ENCODE measurements around the gene CSNK1D. TPM values are rescaled to one million over a fixed set of nuclear protein-coding genes. Genes with fewer than 3 reads are reported as not detected.
A peak's percentile ranks its signal among the peaks of the same experiment; 100 is the strongest.
"Not testable (repeated sequence)": the region's sequence is repeated elsewhere in the genome, so short reads cannot be mapped to it uniquely, and the experiment has no call there.

CSNK1D gene
- total RNA-seq, 1 donor from 2014 or later, result 21.4 TPM

- Histone ChIP-seq H3K36me3 (ENCODE audit: control insufficient read depth in 3 of 3, insufficient read depth in 3 of 3, low read length in 3 of 3) (no peaks in the 10 kb centered on the region), H3K27ac (ENCODE audit: low read depth, low read length) (no peak overlapping the region), H3K9ac (ENCODE audit: low read depth in 1 of 3, low read length in 3 of 3) (no peak overlapping the region), H3K4me3 (ENCODE audit: low read length in 3 of 3) (no peak overlapping the region), H3K27me3 (ENCODE audit: control insufficient read depth in 3 of 3, insufficient read depth in 3 of 3, low read length in 3 of 3) (no peaks in the 10 kb centered on the region), H3K4me1 (ENCODE audit: control insufficient read depth in 3 of 3, insufficient read depth in 3 of 3, low read length in 3 of 3) (peaks cover 32 to 43% (median 41%) of the 10 kb centered on the region in 3 donors), H3K9me3 (ENCODE audit: control insufficient read depth in 3 of 3, low read length in 3 of 3) (no peaks in the 10 kb centered on the region)
These were observed 58.2 kb downstream of the CSNK1D start for GRCh38 chr17:82215095-82215971.

GRCh38 chr17:82214012-82214628 is 59.4 kb downstream of the CSNK1D start:
- Histone ChIP-seq H3K4me3 (ENCODE audit: low read length in 3 of 3) (no peak overlapping the region), H3K4me1 (ENCODE audit: control insufficient read depth in 3 of 3, insufficient read depth in 3 of 3, low read length in 3 of 3) (peaks cover 32 to 43% (median 41%) of the 10 kb centered on the region in 3 donors)

DNA sequence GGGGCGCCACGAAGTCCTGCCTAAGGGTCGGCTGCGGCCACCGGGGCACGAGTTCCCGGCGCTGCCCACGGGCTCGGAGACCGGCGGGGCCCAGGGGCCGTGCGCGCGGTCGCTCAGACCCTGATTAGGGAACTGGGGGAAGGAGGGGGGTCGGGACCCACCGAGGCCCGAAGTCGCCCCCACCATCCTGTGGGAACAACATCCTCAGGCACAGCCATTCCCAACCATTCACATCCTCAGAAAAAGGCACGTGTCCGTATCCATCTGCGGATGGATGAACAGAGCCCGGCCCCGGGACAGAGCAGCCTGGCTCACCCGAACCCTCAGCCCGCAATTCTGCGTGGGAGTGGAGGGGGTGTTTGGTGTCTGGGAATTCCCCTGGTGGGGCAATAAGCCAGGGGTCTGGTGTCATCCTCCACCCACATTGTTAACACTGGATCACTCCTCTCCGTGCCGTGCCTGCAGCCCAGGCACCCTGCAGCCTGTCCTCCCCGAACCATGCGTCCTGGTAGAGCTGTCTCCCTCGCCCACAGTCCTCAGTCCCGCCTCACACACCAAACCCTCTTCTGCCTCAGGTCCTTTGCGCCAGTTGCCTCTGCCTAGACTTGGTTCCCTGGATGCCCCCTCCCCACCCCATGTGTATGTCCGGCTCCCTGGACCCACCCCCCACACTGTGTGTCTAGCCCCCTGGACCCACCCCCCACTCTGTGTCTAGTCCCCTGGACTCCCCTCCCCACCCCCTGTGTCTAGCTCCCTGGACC is 60.1 kb downstream of the CSNK1D start:
- peaks cover 32 to 41% (median 39%) of the 10 kb centered on the region in 3 donors for H3K4me1 ChIP-seq (ENCODE audit: control insufficient read depth in 3 of 3, insufficient read depth in 3 of 3, low read length in 3 of 3)
- H3K27ac ChIP-seq (ENCODE audit: low read depth, low read length), result peak overlapping the region; percentile 71

More at GRCh38 chr17:82214012-82214628, 59.4 kb downstream of the CSNK1D start:
- Histone ChIP-seq H3K36me3 (ENCODE audit: control insufficient read depth in 3 of 3, insufficient read depth in 3 of 3, low read length in 3 of 3) (no peaks in the 10 kb centered on the region), H3K27ac (ENCODE audit: low read depth, low read length) (no peak overlapping the region), H3K9ac (ENCODE audit: low read depth in 1 of 3, low read length in 3 of 3) (no peak overlapping the region), H3K9me3 (ENCODE audit: control insufficient read depth in 3 of 3, low read length in 3 of 3) (no peaks in the 10 kb centered on the region), H3K27me3 (ENCODE audit: control insufficient read depth in 3 of 3, insufficient read depth in 3 of 3, low read length in 3 of 3) (no peaks in the 10 kb centered on the region)

GRCh38 chr17:82212331-82213250 is 60.9 kb downstream of the CSNK1D start, which contains the start of gene CCDC57:
TSS of gene CCDC57 (minus strand) at chr17:82212842. CDS start at chr17:82201944, 10,898 bp downstream.
- Histone ChIP-seq H3K4me1 (ENCODE audit: control insufficient read depth in 3 of 3, insufficient read depth in 3 of 3, low read length in 3 of 3) (peaks cover 28 to 38% (median 38%) of the 10 kb centered on the region in 3 donors), H3K27me3 (ENCODE audit: control insufficient read depth in 3 of 3, insufficient read depth in 3 of 3, low read length in 3 of 3) (no peaks in the 10 kb centered on the region), H3K9me3 (ENCODE audit: control insufficient read depth in 3 of 3, low read length in 3 of 3) (no peaks in the 10 kb centered on the region), H3K4me3 (ENCODE audit: low read length in 3 of 3) (peak within 1 kb of the TSS; percentile 74 to 82 (median 79)), H3K27ac (ENCODE audit: low read depth, low read length) (peak within 1 kb of the TSS; percentile 71), H3K9ac (ENCODE audit: low read depth in 1 of 3, low read length in 3 of 3) (peak within 1 kb of the TSS; percentile 81 to 91 (median 82)), H3K36me3 (ENCODE audit: control insufficient read depth in 3 of 3, insufficient read depth in 3 of 3, low read length in 3 of 3) (no peaks in the 10 kb centered on the region)

More for the DNA sequence above, 60.1 kb downstream of the CSNK1D start:
- Histone ChIP-seq H3K9me3 (ENCODE audit: control insufficient read depth in 3 of 3, low read length in 3 of 3) (no peaks in the 10 kb centered on the region), H3K4me3 (ENCODE audit: low read length in 3 of 3) (peak overlapping the region; percentile 74 to 82 (median 79)), H3K9ac (ENCODE audit: low read depth in 1 of 3, low read length in 3 of 3) (peak overlapping the region; percentile 81 to 91 (median 82)), H3K36me3 (ENCODE audit: control insufficient read depth in 3 of 3, insufficient read depth in 3 of 3, low read length in 3 of 3) (no peaks in the 10 kb centered on the region), H3K27me3 (ENCODE audit: control insufficient read depth in 3 of 3, insufficient read depth in 3 of 3, low read length in 3 of 3) (no peaks in the 10 kb centered on the region)

- H3K27me3 ChIP-seq (ENCODE audit: control insufficient read depth in 3 of 3, insufficient read depth in 3 of 3, low read length in 3 of 3); H3K4me3 ChIP-seq (ENCODE audit: low read length in 3 of 3); H3K9me3 ChIP-seq (ENCODE audit: control insufficient read depth in 3 of 3, low read length in 3 of 3); H3K36me3 ChIP-seq (ENCODE audit: control insufficient read depth in 3 of 3, insufficient read depth in 3 of 3, low read length in 3 of 3); H3K27ac ChIP-seq (ENCODE audit: low read depth, low read length); H3K9ac ChIP-seq (ENCODE audit: low read depth in 1 of 3, low read length in 3 of 3): not testable (repeated sequence)
- H3K4me1 ChIP-seq (ENCODE audit: control insufficient read depth in 3 of 3, insufficient read depth in 3 of 3, low read length in 3 of 3), result peaks cover 16 to 26% (median 26%) of the 10 kb centered on the region in 3 donors
These were observed 62.8 kb downstream of the CSNK1D start for GRCh38 chr17:82210655-82211054.

- Histone ChIP-seq H3K27me3 (ENCODE audit: control insufficient read depth in 3 of 3, insufficient read depth in 3 of 3, low read length in 3 of 3) (no peaks in the 10 kb centered on the region), H3K9me3 (ENCODE audit: control insufficient read depth in 3 of 3, low read length in 3 of 3) (no peaks in the 10 kb centered on the region), H3K9ac (ENCODE audit: low read depth in 1 of 3, low read length in 3 of 3) (peak overlapping the region in 2 of 3 donors; percentile 54 to 79), H3K27ac (ENCODE audit: low read depth, low read length) (no peak overlapping the region), H3K4me1 (ENCODE audit: control insufficient read depth in 3 of 3, insufficient read depth in 3 of 3, low read length in 3 of 3) (peaks cover 11 to 16% (median 15%) of the 10 kb centered on the region in 3 donors), H3K4me3 (ENCODE audit: low read length in 3 of 3) (peak overlapping the region; percentile 41 to 49 (median 48)), H3K36me3 (ENCODE audit: control insufficient read depth in 3 of 3, insufficient read depth in 3 of 3, low read length in 3 of 3) (no peaks in the 10 kb centered on the region)
These were observed 67.6 kb downstream of the CSNK1D start for GRCh38 chr17:82205720-82206508.

DNA sequence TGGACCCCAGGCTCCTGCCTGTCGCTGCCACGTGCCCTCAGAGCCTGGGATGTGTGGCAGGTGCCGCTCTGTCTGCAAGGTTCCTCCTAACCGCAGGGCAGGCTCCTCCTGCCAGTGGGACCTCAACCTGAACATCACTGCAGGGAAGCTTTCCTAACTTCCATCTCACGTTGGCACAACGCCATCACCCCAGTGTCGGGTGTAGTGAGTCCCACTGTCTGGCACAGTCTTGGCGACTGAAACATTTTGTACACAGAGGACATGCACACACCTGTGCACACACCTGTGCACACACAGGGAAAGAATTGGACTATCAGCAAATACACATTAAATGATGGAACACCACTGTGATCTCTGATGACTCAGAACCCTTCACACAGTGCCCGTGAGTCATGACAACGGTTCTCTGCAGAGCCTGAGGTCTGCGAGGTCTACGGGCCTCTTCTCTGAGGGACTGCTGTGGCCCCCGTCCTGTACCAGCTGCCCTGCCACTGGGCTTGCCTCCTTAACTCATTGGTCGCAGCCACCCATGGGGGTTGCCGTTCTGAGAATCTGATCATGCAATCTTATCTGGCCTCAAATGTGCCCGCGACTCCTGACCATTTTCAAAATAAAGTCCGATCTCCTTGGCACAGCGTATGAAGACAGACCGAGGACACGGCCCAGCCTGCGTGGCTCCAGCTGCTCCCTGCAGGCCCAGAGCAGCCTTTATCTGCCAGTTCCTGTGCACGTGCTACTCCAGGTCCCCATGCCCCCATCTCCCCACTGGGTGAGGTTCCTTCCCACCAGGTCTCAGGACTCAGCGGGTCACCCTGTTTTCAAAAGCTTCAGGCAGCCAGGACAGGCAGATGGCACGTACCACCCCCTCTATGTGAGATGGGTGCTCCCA is 68.4 kb downstream of the CSNK1D start:
- Histone ChIP-seq H3K9me3 (ENCODE audit: control insufficient read depth in 3 of 3, low read length in 3 of 3) (no peaks in the 10 kb centered on the region), H3K36me3 (ENCODE audit: control insufficient read depth in 3 of 3, insufficient read depth in 3 of 3, low read length in 3 of 3) (peaks cover 0 to 2% (median 0%) of the 10 kb centered on the region in 3 donors), H3K9ac (ENCODE audit: low read depth in 1 of 3, low read length in 3 of 3) (no peak overlapping the region), H3K27ac (ENCODE audit: low read depth, low read length) (no peak overlapping the region), H3K4me1 (ENCODE audit: control insufficient read depth in 3 of 3, insufficient read depth in 3 of 3, low read length in 3 of 3) (peaks cover 11 to 16% (median 15%) of the 10 kb centered on the region in 3 donors), H3K4me3 (ENCODE audit: low read length in 3 of 3) (peak overlapping the region in 1 of 3 donors; percentile 48), H3K27me3 (ENCODE audit: control insufficient read depth in 3 of 3, insufficient read depth in 3 of 3, low read length in 3 of 3) (no peaks in the 10 kb centered on the region)

- no peak overlapping the region for H3K27ac ChIP-seq (ENCODE audit: low read depth, low read length)
- no peaks in the 10 kb centered on the region for H3K9me3 ChIP-seq (ENCODE audit: control insufficient read depth in 3 of 3, low read length in 3 of 3)
- H3K27me3 ChIP-seq (ENCODE audit: control insufficient read depth in 3 of 3, insufficient read depth in 3 of 3, low read length in 3 of 3), result no peaks in the 10 kb centered on the region
- no peak overlapping the region for H3K9ac ChIP-seq (ENCODE audit: low read depth in 1 of 3, low read length in 3 of 3)
- H3K36me3 ChIP-seq (ENCODE audit: control insufficient read depth in 3 of 3, insufficient read depth in 3 of 3, low read length in 3 of 3), result peaks cover 0 to 8% (median 3%) of the 10 kb centered on the region in 3 donors
- peaks cover 11 to 16% (median 15%) of the 10 kb centered on the region in 3 donors for H3K4me1 ChIP-seq (ENCODE audit: control insufficient read depth in 3 of 3, insufficient read depth in 3 of 3, low read length in 3 of 3)
- H3K4me3 ChIP-seq (ENCODE audit: low read length in 3 of 3), result no peak overlapping the region
These were observed 69.6 kb downstream of the CSNK1D start for GRCh38 chr17:82203920-82204319.

Measured in skeletal muscle tissue (tissue), 4 donors.